CD4-positive, alpha-beta T cell treated with Interleukin-2 at 100 ng/mL for 4 hours (primary cell): ENCODE results near the gene NUB1.
A peak's percentile ranks its signal among the peaks of the same experiment; 100 is the strongest.

Source experiments
- DNase-seq: peaks from one replicate; pipeline ENCODE4 v3.0.0-alpha.2; 2020; ENCODE audit warnings: low spot score

The NUB1 gene

GRCh38 chr7:151404216-151405011 is 62.8 kb downstream of the NUB1 start:
- DNase-seq = peak; percentile 20

GRCh38 chr7:151405056-151405455 is 63.4 kb downstream of the NUB1 start:
- DNase-seq = no peak

GRCh38 chr7:151405588-151405987 is 64.0 kb downstream of the NUB1 start:
- no peak for DNase-seq

GRCh38 chr7:151406051-151406875 is 64.7 kb downstream of the NUB1 start:
- DNase-seq = no peak

- no peak for DNase-seq
Measured at GRCh38 chr7:151406886-151407583, 65.4 kb downstream of the NUB1 start.

- DNase-seq = no peak
Measured at GRCh38 chr7:151408498-151408838, 66.9 kb downstream of the NUB1 start.

GRCh38 chr7:151408839-151409666 is 67.4 kb downstream of the NUB1 start:
- peak; percentile 89 for DNase-seq

- peak; percentile 32 for DNase-seq
Measured at GRCh38 chr7:151409667-151410404, 68.2 kb downstream of the NUB1 start, which contains the start of gene WDR86. Gene WDR86 (minus strand): TSS chr7:151410038. CDS start chr7:151409589, 449 bp downstream.

- peak; percentile 26 for DNase-seq
Measured at GRCh38 chr7:151410405-151411390, 69.1 kb downstream of the NUB1 start.

- DNase-seq = no peak
Measured at GRCh38 chr7:151411551-151411950, 69.9 kb downstream of the NUB1 start.

- no peak for DNase-seq
Measured at GRCh38 chr7:151412318-151412717, 70.7 kb downstream of the NUB1 start.

GRCh38 chr7:151413241-151413640 is 71.6 kb downstream of the NUB1 start:
- no peak for DNase-seq

- no peak for DNase-seq
Measured at GRCh38 chr7:151415375-151416105, 73.9 kb downstream of the NUB1 start.

- DNase-seq = no peak
Measured at GRCh38 chr7:151416112-151416940, 74.7 kb downstream of the NUB1 start.

- no peak for DNase-seq
Measured at GRCh38 chr7:151416941-151417315, 75.3 kb downstream of the NUB1 start.

GRCh38 chr7:151420144-151420543 is 78.5 kb downstream of the NUB1 start:
- DNase-seq = no peak

- no peak for DNase-seq
Measured at GRCh38 chr7:151422212-151422611, 80.6 kb downstream of the NUB1 start.

GRCh38 chr7:151423226-151423625 is 81.6 kb downstream of the NUB1 start:
- no peak for DNase-seq
